GM12892 (cell line): ENCODE results near the gene FGFR2.

Source experiments
- POLR2A ChIP-seq: IDR thresholded peaks from 2 replicates; pipeline ENCODE4 v1.6.1; 2011; ENCODE audit warnings: low read depth, low read length, control low read depth
- POLR2AphosphoS5 ChIP-seq: IDR thresholded peaks from 2 replicates; pipeline ENCODE4 v1.6.1; 2011; ENCODE audit warnings: low read depth, low read length, control low read depth
- TAF1 ChIP-seq: IDR thresholded peaks from 2 replicates; pipeline ENCODE4 v1.6.1; 2011; ENCODE audit warnings: low read depth, mild to moderate bottlenecking, control low read depth, low read length, borderline replicate concordance

- TF ChIP-seq POLR2AphosphoS5 (no peak), POLR2A (no peak), TAF1 (no peak)
These were observed 20.7 kb upstream of the FGFR2 start for GRCh38 chr10:121618906-121619305.
